ENCODE results near the gene SLC4A8. TPM values are rescaled to one million over a fixed set of nuclear protein-coding genes. Genes with fewer than 3 reads are reported as not detected.

The SLC4A8 gene
- total and polyA plus RNA-seq, 2 donors (not counting 3 experiments of a cell fraction or from before 2014, with no cell fraction given), result 4.7 to 9.7 TPM

DNA sequence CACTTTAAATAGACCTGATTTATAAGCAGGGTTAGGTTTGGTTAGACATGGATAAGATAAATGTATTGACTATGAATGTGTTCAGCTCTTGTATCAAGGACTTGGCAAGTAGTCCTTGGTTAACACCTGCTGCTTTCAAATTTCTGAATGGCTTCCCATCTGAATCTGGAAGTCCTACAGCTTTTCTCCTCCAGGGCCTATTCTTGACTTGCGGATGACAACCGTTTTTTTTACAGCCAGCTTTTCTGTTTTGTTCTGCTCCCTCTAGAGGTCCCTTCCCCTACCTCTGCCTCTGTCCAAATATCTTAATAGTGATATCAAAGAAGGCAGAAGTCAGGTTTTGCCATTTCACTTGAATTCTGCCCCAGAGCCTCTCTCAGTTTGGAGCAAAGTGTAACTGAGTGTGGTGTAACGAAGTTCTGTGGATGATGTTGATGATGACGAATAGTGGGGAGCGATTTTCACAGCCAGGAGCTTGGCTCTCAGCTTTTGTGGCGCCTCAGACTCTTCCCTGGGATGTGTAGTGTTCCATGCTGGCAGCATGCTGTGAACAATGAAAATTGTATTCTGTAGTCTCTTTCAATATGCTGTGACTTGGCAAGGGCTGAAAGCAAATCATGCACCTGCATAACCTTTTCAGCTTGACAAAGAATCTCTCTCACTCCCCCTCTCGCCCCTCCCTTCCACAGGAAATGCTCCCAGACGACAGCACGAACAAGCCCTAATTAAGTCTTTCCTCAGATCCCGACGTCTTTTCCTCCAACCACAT lies 5.0 kb upstream of the SLC4A8 start:
- Histone ChIP-seq H3K36me3 (ENCODE audit: control insufficient read depth in 2 of 2, extremely low read depth in 1 of 2, insufficient read depth in 2 of 2, low read length in 2 of 2) (no peaks in the 10 kb centered on the region), H3K4me3 (replicated peaks in 1 of 3; ENCODE audit: insufficient read depth in 1 of 3, low read depth in 1 of 3, low read length in 3 of 3) (no peak overlapping the region), H3K27ac (ENCODE audit: insufficient read depth, low read depth, low read length) (no peak overlapping the region), H3K4me2 (ENCODE audit: insufficient read depth, low read length) (no peak overlapping the region), H3K4me1 (ENCODE audit: control insufficient read depth, extremely low read depth, insufficient read depth, low read length) (peaks cover 6% of the 10 kb centered on the region), H3K9me1 (replicated peaks; ENCODE audit: control insufficient read depth, extremely low read depth, insufficient read depth, low read length) (no peaks in the 10 kb centered on the region), H4K20me1 (replicated peaks; ENCODE audit: control insufficient read depth, extremely low read depth, insufficient read depth, low read length) (no peaks in the 10 kb centered on the region), H3K79me2 (ENCODE audit: control insufficient read depth, insufficient read depth, low read length) (no peaks in the 10 kb centered on the region), H3K27me3 (ENCODE audit: control insufficient read depth in 2 of 2, insufficient read depth in 2 of 2, low read length in 2 of 2) (no peaks in the 10 kb centered on the region), H2AFZ (ENCODE audit: low read depth, low read length) (peak overlapping the region; percentile 6), H3K9ac (replicated peaks; ENCODE audit: extremely low read depth, insufficient read depth, low read length) (no peak overlapping the region), H3K9me3 (replicated peaks; ENCODE audit: control insufficient read depth, insufficient read depth, low read length) (no peaks in the 10 kb centered on the region)
- TF ChIP-seq, protein P1, sequence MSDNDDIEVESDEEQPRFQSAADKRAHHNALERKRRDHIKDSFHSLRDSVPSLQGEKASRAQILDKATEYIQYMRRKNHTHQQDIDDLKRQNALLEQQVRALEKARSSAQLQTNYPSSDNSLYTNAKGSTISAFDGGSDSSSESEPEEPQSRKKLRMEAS (IDR thresholded peaks at IDR 0.05; ENCODE audit: insufficient read depth, insufficient read length), result no peak
- TF ChIP-seq, protein P2, sequence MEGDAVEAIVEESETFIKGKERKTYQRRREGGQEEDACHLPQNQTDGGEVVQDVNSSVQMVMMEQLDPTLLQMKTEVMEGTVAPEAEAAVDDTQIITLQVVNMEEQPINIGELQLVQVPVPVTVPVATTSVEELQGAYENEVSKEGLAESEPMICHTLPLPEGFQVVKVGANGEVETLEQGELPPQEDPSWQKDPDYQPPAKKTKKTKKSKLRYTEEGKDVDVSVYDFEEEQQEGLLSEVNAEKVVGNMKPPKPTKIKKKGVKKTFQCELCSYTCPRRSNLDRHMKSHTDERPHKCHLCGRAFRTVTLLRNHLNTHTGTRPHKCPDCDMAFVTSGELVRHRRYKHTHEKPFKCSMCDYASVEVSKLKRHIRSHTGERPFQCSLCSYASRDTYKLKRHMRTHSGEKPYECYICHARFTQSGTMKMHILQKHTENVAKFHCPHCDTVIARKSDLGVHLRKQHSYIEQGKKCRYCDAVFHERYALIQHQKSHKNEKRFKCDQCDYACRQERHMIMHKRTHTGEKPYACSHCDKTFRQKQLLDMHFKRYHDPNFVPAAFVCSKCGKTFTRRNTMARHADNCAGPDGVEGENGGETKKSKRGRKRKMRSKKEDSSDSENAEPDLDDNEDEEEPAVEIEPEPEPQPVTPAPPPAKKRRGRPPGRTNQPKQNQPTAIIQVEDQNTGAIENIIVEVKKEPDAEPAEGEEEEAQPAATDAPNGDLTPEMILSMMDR (IDR thresholded peaks at IDR 0.05; ENCODE audit: extremely low read depth in 1 of 2, insufficient read depth in 1 of 2, low read depth in 1 of 2, low read length in 2 of 2), result no peak
- TF ChIP-seq POLR2AphosphoS5 (IDR thresholded peaks at IDR 0.05; ENCODE audit: insufficient read depth, low read depth, low read length) (no peak), JUN (IDR thresholded peaks at IDR 0.05; ENCODE audit: borderline replicate concordance, insufficient read depth, insufficient read length, low read depth) (no peak), MYC (IDR thresholded peaks at IDR 0.05; ENCODE audit: low read depth, low read length) (no peak), POLR2A (IDR thresholded peaks at IDR 0.05; ENCODE audit: low read depth, low read length) (no peak), EZH2 (IDR thresholded peaks at IDR 0.05; ENCODE audit: borderline replicate concordance, low read depth, low read length, severe bottlenecking) (no peak), GATA2 (IDR thresholded peaks at IDR 0.05; ENCODE audit: insufficient read depth, insufficient read length, low read depth, low read length) (no peak), FOS (IDR thresholded peaks at IDR 0.05; ENCODE audit: borderline replicate concordance, insufficient read depth, low read length) (no peak)
- intact Hi-C loops (cut with micrococcal nuclease), result loop anchor here (5.0 kb wide), 1 partner anchor 258 kb away; no protein-coding TSS in a partner anchor
- FAIRE-seq, result no peak
- dilution Hi-C loops (cut with MboI; ENCODE audit: extremely low pct_ligation_motif_present, low sequenced_read_pairs), result no loop called here
- ChIA-PET POLR2A (no interaction called here), CTCF (interaction anchor here (0.6 to 10.5 kb wide), 21 partner anchors 10 to 503 kb away, joined by 3 to 140 read pairs (median 6); partner anchors contain the start of gene GALNT6)
- no peak for DNase-seq (ENCODE audit: low read depth, low spot score)
- no TSS peak for BruUV-seq (replicated peaks)
